Endothelial cell of umbilical vein (primary cell): ENCODE measurements around the gene AP2B1. TPM values are rescaled to one million over a fixed set of nuclear protein-coding genes. Genes with fewer than 3 reads are reported as not detected.
A peak's percentile ranks its signal among the peaks of the same experiment; 100 is the strongest.

Source experiments
- BruUV-seq: library from RNA; stranded (reverse); fragments of 400-500 nt; replicated peaks from 2 replicates; lab custom pipeline; 2021; lab: Mats Ljungman, UMichigan
- CTCF ChIA-PET: fragments of 300-600, 350-600 bp; sonication (Branson Sonifier 250); formaldehyde crosslinking; loops from one replicate; lab custom pipeline; 2021; ENCODE audit warnings: antibody characterized with exemption, inconsistent platforms; lab: Charles Lee
- POLR2A ChIA-PET: fragments of 300-600, 350-600 bp; sonication (Branson Sonifier 250); formaldehyde crosslinking; loops from one replicate; lab custom pipeline; 2021; ENCODE audit warnings: antibody characterized with exemption, inconsistent platforms; lab: Charles Lee
- DNase-seq: peaks from one replicate; pipeline ENCODE4 v3.0.0-alpha.2; 2011; ENCODE audit warnings: low read depth, low spot score
- FAIRE-seq: peaks from 2 replicates; lab custom pipeline; 2011; peaks lifted over from hg19 to GRCh38; lab: Jason Lieb, UNC
- H2AFZ ChIP-seq: 2 replicates; pipeline ENCODE4 v1.6.0; 2012; ENCODE audit warnings: low read depth, low read length, control low read depth, inconsistent platforms
- H3K27ac ChIP-seq: 2 replicates; pipeline ENCODE4 v1.5.1; 2011; ENCODE audit warnings: low read depth, mild to moderate bottlenecking, control low read depth, low read length, moderate library complexity; ENCODE audit not compliant: insufficient read depth
- H3K27me3 ChIP-seq, 2 experiments: 2 replicates each; pipeline versions ENCODE4 v1.6.0 to v1.6.1; 2011; ENCODE audit warnings: low read length in 2 of 2, mixed read lengths in 1 of 2; ENCODE audit not compliant: control insufficient read depth in 2 of 2, insufficient read depth in 2 of 2
- H3K36me3 ChIP-seq, 2 experiments: 2 replicates in 1 of 2; 3 replicates in 1 of 2; pipeline ENCODE4 v1.5.1; 2011; ENCODE audit warnings: low read length in 2 of 2, mild to moderate bottlenecking in 1 of 2, moderate library complexity in 1 of 2; ENCODE audit not compliant: control insufficient read depth in 2 of 2, insufficient read depth in 2 of 2; ENCODE audit errors: extremely low read depth in 1 of 2
- H3K4me1 ChIP-seq: 3 replicates; pipeline ENCODE4 v1.5.1; 2011; ENCODE audit warnings: mild to moderate bottlenecking, low read length; ENCODE audit not compliant: control insufficient read depth, insufficient read depth; ENCODE audit errors: extremely low read depth
- H3K4me2 ChIP-seq: 2 replicates; pipeline ENCODE4 v1.6.1; 2011; ENCODE audit warnings: low read length, control low read depth, mixed read lengths; ENCODE audit not compliant: insufficient read depth
- H3K4me3 ChIP-seq, 3 experiments: fragments of 200-600 bp in 1 of 3; sonication (generic), shearing (Covaris generic) in 1 of 3; replicated peaks in 1 of 3; 2 replicates each; pipeline ENCODE4 v1.5.1; 2011 to 2016; ENCODE audit warnings: control low read depth in 3 of 3, low read length in 3 of 3, mild to moderate bottlenecking in 2 of 3, inconsistent platforms in 1 of 3, low read depth in 1 of 3, moderate library complexity in 1 of 3; ENCODE audit not compliant: insufficient read depth in 1 of 3
- H3K79me2 ChIP-seq: 2 replicates; pipeline ENCODE4 v1.6.0; 2012; ENCODE audit warnings: low read length, inconsistent platforms; ENCODE audit not compliant: control insufficient read depth, insufficient read depth
- H3K9ac ChIP-seq: replicated peaks from 2 replicates; pipeline ENCODE3; 2011; ENCODE audit warnings: low read length, control low read depth; ENCODE audit not compliant: insufficient read depth; ENCODE audit errors: extremely low read depth
- H3K9me1 ChIP-seq: replicated peaks from 3 replicates; pipeline ENCODE4 v1.6.0; 2011; ENCODE audit warnings: mild to moderate bottlenecking, low read length; ENCODE audit not compliant: control insufficient read depth, insufficient read depth; ENCODE audit errors: extremely low read depth
- H3K9me3 ChIP-seq: replicated peaks from 2 replicates; pipeline ENCODE4 v1.5.1; 2012; ENCODE audit warnings: low read length, inconsistent platforms; ENCODE audit not compliant: control insufficient read depth, insufficient read depth
- H4K20me1 ChIP-seq: replicated peaks from 2 replicates; pipeline ENCODE3; 2011; ENCODE audit warnings: mild to moderate bottlenecking, low read length; ENCODE audit not compliant: control insufficient read depth, insufficient read depth; ENCODE audit errors: extremely low read depth
- FOS ChIP-seq: IDR thresholded peaks from 2 replicates; pipeline ENCODE4 v1.6.1; 2011; ENCODE audit warnings: mild to moderate bottlenecking, low read length, moderate library complexity, borderline replicate concordance; ENCODE audit not compliant: insufficient read depth
- POLR2A ChIP-seq: IDR thresholded peaks from 2 replicates; pipeline ENCODE4 v1.6.1; 2012; ENCODE audit warnings: low read depth, mild to moderate bottlenecking, control low read depth, low read length
- POLR2AphosphoS5 ChIP-seq: IDR thresholded peaks from 2 replicates; pipeline ENCODE4 v1.6.1; 2012; ENCODE audit warnings: low read depth, mild to moderate bottlenecking, control low read depth, low read length, moderate library complexity; ENCODE audit not compliant: insufficient read depth
- dilution Hi-C: fragments of 300-500 bp; cut with MboI; formaldehyde crosslinking; loops from one replicate; pipeline ENCODE4 v1.15.0; 2019; ENCODE audit warnings: low sequenced_read_pairs; ENCODE audit not compliant: extremely low pct_ligation_motif_present
- intact Hi-C: fragments of 100-400 bp; cut with micrococcal nuclease; formaldehyde crosslinking; loops from one replicate; pipeline ENCODE4 v1.10.0; 2022
- polyA plus RNA-seq, 4 experiments: library from polyadenylated mRNA; depleted of rRNA in 3 of 4; stranded (reverse) in 3 of 4; unstranded in 1 of 4; fragments of >200 nt; gene quantifications; 2 replicates each; pipeline versions ENCODE4 v1.2.1 to v1.2.3, GENCODE V29; 2011 to 2012; ENCODE audit warnings: missing spikeins in 1 of 4
- total RNA-seq: library from RNA; stranded (reverse); gene quantifications from 2 replicates; pipeline ENCODE4 v1.2.3, GENCODE V29; 2021
- TF ChIP-seq, protein P1 (sequence below), 2 donors: IDR thresholded peaks; 1 replicate in 1 of 2; 2 replicates in 1 of 2; pipeline ENCODE4 v1.5.1; 2011; ENCODE audit warnings: low read length in 2 of 2, mild to moderate bottlenecking in 2 of 2, moderate library complexity in 2 of 2, control low read depth in 1 of 2, inconsistent platforms in 1 of 2, low read depth in 1 of 2; ENCODE audit not compliant: insufficient read depth in 1 of 2; ENCODE audit errors: extremely low read depth in 1 of 2

AP2B1 gene
- total and polyA plus RNA-seq, 2 donors (not counting 3 experiments of a cell fraction or from before 2014, with no cell fraction given) = 106 to 198 TPM

- no peaks in the 10 kb centered on the region for H4K20me1 ChIP-seq
- POLR2A ChIA-PET = no interaction called here
- no peaks in the 10 kb centered on the region for H3K9me3 ChIP-seq
- no peak for FAIRE-seq
- H3K9ac ChIP-seq = no peak overlapping the region
- H3K79me2 ChIP-seq = no peaks in the 10 kb centered on the region
- H3K4me1 ChIP-seq = no peaks in the 10 kb centered on the region
- TF ChIP-seq POLR2AphosphoS5 (no peak), FOS (no peak), POLR2A (no peak)
- TF ChIP-seq, protein P1, sequence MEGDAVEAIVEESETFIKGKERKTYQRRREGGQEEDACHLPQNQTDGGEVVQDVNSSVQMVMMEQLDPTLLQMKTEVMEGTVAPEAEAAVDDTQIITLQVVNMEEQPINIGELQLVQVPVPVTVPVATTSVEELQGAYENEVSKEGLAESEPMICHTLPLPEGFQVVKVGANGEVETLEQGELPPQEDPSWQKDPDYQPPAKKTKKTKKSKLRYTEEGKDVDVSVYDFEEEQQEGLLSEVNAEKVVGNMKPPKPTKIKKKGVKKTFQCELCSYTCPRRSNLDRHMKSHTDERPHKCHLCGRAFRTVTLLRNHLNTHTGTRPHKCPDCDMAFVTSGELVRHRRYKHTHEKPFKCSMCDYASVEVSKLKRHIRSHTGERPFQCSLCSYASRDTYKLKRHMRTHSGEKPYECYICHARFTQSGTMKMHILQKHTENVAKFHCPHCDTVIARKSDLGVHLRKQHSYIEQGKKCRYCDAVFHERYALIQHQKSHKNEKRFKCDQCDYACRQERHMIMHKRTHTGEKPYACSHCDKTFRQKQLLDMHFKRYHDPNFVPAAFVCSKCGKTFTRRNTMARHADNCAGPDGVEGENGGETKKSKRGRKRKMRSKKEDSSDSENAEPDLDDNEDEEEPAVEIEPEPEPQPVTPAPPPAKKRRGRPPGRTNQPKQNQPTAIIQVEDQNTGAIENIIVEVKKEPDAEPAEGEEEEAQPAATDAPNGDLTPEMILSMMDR (IDR thresholded peaks at IDR 0.05; ENCODE audit: extremely low read depth in 1 of 2, insufficient read depth in 1 of 2, low read depth in 1 of 2, low read length in 2 of 2) = no peak
- no peaks in the 10 kb centered on the region for H3K27me3 ChIP-seq
- H3K27ac ChIP-seq = no peak overlapping the region
- peaks cover 2 to 9% of the 10 kb centered on the region in 2 experiments for H3K36me3 ChIP-seq
- CTCF ChIA-PET = interaction anchor here (1.1 to 1.5 kb wide), 3 partner anchors 8 to 63 kb away, joined by 3 to 5 read pairs (median 5); no protein-coding TSS in a partner anchor
- H2AFZ ChIP-seq = no peak overlapping the region
- dilution Hi-C loops (no loop called here), intact Hi-C loops (no loop called here)
- no peaks in the 10 kb centered on the region for H3K9me1 ChIP-seq
- DNase-seq = peak; percentile 6
- no peak overlapping the region for H3K4me2 ChIP-seq
- BruUV-seq = no TSS peak
- no peak overlapping the region for H3K4me3 ChIP-seq
Measured at GRCh38 chr17:35684055-35684802, 97.1 kb downstream of the AP2B1 start.
